Embryonic facial prominence (tissue), 1 donor: ENCODE data around the gene THSD8.
"Not testable (repeated sequence)": the region's sequence is repeated elsewhere in the genome, so short reads cannot be mapped to it uniquely, and the experiment has no call there.

Source experiments
- DNase-seq: peaks from one replicate; pipeline ENCODE4 v3.0.0-alpha.2; 2016; ENCODE audit errors: extremely low spot score

Gene THSD8

GRCh38 chr19:12825254-12826131 is 23.6 kb downstream of the THSD8 start:
- no peak for DNase-seq

- DNase-seq, result no peak
Observed at GRCh38 chr19:12828494-12828893, 26.6 kb downstream of the THSD8 start.

- no peak for DNase-seq
Observed at GRCh38 chr19:12833418-12833737, 31.5 kb downstream of the THSD8 start.

GRCh38 chr19:12833738-12834565 is 32.1 kb downstream of the THSD8 start:
- DNase-seq, result no peak

- no peak for DNase-seq
Observed at GRCh38 chr19:12834566-12834943, 32.7 kb downstream of the THSD8 start, which contains the start of gene RTBDN. Gene RTBDN (minus strand): TSS chr19:12834579. CDS start chr19:12829979, 4,600 bp downstream.

GRCh38 chr19:12834976-12835757 is 33.3 kb downstream of the THSD8 start:
- DNase-seq, result no peak

- DNase-seq, result no peak
Observed at GRCh38 chr19:12836529-12836863, 34.6 kb downstream of the THSD8 start.

- DNase-seq, result no peak
Observed at GRCh38 chr19:12837225-12837624, 35.4 kb downstream of the THSD8 start.

- no peak for DNase-seq
Observed at GRCh38 chr19:12838182-12838885, 36.5 kb downstream of the THSD8 start, which contains the start of gene MAST1. Gene MAST1 (plus strand): TSS chr19:12838515. CDS start chr19:12838573, 58 bp downstream.

GRCh38 chr19:12838886-12839756 is 37.3 kb downstream of the THSD8 start:
- DNase-seq, result no peak

- DNase-seq, result no peak
Observed at GRCh38 chr19:12840091-12841079, 38.5 kb downstream of the THSD8 start.

- DNase-seq, result no peak
Observed at GRCh38 chr19:12841094-12841493, 39.2 kb downstream of the THSD8 start.

- DNase-seq, result no peak
Observed at GRCh38 chr19:12842511-12842910, 40.6 kb downstream of the THSD8 start.

- no peak for DNase-seq
Observed at GRCh38 chr19:12843328-12843727, 41.5 kb downstream of the THSD8 start.

GRCh38 chr19:12843999-12844732 is 42.3 kb downstream of the THSD8 start:
- DNase-seq, result no peak

- not testable (repeated sequence) for DNase-seq
Observed at GRCh38 chr19:12846613-12847012, 44.7 kb downstream of the THSD8 start.

GRCh38 chr19:12847159-12848139 is 45.6 kb downstream of the THSD8 start:
- DNase-seq, result no peak
